Measurements from ENCODE around the gene LYST. TPM values are rescaled to one million over a fixed set of nuclear protein-coding genes. Genes with fewer than 3 reads are reported as not detected.

The LYST gene
- total RNA-seq, 2 experiments from 2014 or later, result 77.4 to 87.3 TPM

DNA sequence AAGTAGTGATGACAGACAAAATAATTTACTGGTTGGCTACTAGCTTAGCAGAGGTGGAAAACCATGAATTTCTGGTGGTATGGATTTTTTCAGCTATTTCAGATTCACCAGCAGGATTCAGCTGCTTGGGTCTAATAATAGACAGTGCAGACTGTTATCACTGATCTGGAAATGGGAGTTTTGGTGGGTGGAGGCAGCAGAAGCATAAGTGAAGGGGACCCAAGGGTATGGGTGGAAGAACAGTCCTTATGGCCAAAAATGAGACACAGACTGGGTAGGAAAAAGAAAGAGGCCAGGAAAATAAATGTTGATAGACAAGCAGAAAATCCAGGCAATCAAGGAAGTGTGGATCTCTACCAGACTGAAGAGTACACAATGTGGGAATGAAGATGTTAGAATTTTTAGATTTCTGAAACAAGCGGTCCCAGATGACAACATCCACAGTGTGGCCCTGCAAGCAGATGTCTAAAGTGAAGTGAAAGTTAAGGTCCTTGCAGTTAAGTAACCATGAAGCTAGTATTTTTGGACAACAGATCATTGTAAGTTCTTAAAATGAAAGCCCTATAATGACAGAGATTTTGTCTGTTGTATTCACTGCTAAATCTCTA, 24.7 kb downstream of the LYST start:
- CTCF ChIA-PET, result interaction anchor here (0.6 to 8.5 kb wide), 14 partner anchors 9 to 389 kb away, joined by 3 to 76 read pairs (median 6); partner anchors contain the start of gene LYST
- Mint-ChIP-seq H3K27ac (peak overlapping the region; percentile 3), H3K9me3 (peaks cover 4% of the 10 kb centered on the region), H3K27me3 (no peaks in the 10 kb centered on the region), H3K4me1 (ENCODE audit: low read depth) (peaks cover 63% of the 10 kb centered on the region), H3K36me3 (ENCODE audit: low read depth) (peaks cover 31% of the 10 kb centered on the region), H3K4me3 (no peak overlapping the region)
- DNase-seq (no peak), ATAC-seq (no peak)
- intact Hi-C loops (cut with micrococcal nuclease), result no loop called here
- TF ChIP-seq, protein P1, sequence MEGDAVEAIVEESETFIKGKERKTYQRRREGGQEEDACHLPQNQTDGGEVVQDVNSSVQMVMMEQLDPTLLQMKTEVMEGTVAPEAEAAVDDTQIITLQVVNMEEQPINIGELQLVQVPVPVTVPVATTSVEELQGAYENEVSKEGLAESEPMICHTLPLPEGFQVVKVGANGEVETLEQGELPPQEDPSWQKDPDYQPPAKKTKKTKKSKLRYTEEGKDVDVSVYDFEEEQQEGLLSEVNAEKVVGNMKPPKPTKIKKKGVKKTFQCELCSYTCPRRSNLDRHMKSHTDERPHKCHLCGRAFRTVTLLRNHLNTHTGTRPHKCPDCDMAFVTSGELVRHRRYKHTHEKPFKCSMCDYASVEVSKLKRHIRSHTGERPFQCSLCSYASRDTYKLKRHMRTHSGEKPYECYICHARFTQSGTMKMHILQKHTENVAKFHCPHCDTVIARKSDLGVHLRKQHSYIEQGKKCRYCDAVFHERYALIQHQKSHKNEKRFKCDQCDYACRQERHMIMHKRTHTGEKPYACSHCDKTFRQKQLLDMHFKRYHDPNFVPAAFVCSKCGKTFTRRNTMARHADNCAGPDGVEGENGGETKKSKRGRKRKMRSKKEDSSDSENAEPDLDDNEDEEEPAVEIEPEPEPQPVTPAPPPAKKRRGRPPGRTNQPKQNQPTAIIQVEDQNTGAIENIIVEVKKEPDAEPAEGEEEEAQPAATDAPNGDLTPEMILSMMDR (IDR thresholded peaks at IDR 0.05), result no peak
- POLR2A ChIA-PET, result interaction anchor here (1.3 kb wide), 2 partner anchors 130 to 133 kb away, joined by 4 to 5 read pairs; no protein-coding TSS in a partner anchor

DNA sequence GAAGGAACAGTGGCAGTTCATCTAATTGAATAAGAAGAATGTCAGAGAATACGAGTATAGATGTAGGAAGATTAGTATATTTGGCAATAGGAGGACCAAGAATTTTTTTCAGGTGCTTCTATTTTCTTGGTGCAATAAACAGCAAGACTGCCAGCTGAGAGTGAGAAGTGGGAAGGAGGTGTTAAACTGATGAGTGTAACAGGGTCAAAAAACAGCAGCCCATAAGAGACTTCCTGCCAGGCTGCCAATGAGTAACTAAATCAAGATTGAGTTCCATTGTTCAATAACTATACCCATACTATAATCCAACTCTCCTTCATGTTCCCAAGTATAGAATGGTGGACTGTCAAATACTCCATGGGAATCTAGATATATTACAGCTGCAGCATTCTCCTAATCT, 28.7 kb downstream of the LYST start:
- ChIA-PET CTCF (interaction anchor here (0.9 to 9.8 kb wide), 3 partner anchors 6 to 134 kb away, joined by 3 to 65 read pairs (median 14); no protein-coding TSS in a partner anchor), POLR2A (interaction anchor here (0.8 to 1.2 kb wide), 3 partner anchors 19 to 128 kb away, joined by 3 read pairs; no protein-coding TSS in a partner anchor)
- H3K4me1 Mint-ChIP-seq (ENCODE audit: low read depth), result peaks cover 38% of the 10 kb centered on the region
- no peaks in the 10 kb centered on the region for H3K9me3 Mint-ChIP-seq
- H3K4me3 Mint-ChIP-seq, result no peak overlapping the region
- intact Hi-C loops (cut with micrococcal nuclease), result no loop called here
- no peaks in the 10 kb centered on the region for H3K27me3 Mint-ChIP-seq
- peaks cover 17% of the 10 kb centered on the region for H3K36me3 Mint-ChIP-seq (ENCODE audit: low read depth)
- DNase-seq (peak; percentile 45), ATAC-seq (peak; percentile 82)
- TF ChIP-seq, protein P1 (IDR thresholded peaks at IDR 0.05), result no peak
- no peak overlapping the region for H3K27ac Mint-ChIP-seq

DNA sequence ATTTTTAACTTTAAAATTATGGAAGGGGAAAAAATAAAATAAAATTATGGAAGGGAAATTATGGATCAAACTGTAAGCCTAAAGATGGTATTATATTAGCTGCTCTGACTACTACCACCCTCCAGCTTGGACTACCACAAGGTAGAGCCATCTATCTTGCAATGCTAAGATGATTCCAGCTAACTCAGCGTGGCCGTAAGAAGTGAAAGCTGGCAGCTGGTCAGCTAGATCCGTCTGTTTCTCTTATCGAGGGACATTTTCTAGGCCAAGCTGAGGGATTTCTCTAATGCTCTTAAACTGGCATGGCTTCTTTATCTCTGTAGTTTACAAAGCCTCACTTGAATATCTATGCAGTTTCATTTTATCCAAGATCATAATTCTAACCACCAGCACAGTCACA, 31.5 kb downstream of the LYST start:
- CTCF ChIA-PET, result interaction anchor here (0.8 to 9.8 kb wide), 6 partner anchors 8 to 137 kb away, joined by 3 to 65 read pairs (median 4); no protein-coding TSS in a partner anchor
- H3K4me3 Mint-ChIP-seq, result no peak overlapping the region
- TF ChIP-seq, protein P1 (IDR thresholded peaks at IDR 0.05), result no peak

DNA sequence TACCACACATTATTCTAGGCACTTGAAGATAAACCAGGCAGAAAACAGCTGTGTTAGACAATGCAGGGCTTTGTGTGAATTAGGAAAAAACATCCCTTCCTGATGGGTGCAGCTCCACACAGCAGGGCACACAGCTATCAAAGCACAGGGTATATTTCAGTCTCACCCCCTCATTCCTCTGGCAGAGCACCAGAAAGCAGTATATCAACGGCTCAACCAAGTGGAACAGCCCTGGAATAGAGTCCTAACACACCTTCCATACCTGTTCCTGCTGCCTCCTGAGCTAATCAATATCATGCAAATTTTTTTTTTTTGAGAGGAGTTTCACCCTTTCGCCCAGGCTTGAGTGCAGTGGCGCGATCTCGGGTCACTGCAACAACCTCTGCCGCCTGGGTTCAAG, 32.1 kb downstream of the LYST start:
- ATAC-seq (no peak), DNase-seq (no peak)
- ChIA-PET CTCF (interaction anchor here (0.8 to 9.8 kb wide), 3 partner anchors 9 to 137 kb away, joined by 3 to 65 read pairs (median 20); no protein-coding TSS in a partner anchor), POLR2A (no interaction called here)
- H3K27me3 Mint-ChIP-seq, result no peaks in the 10 kb centered on the region
- H3K36me3 Mint-ChIP-seq (ENCODE audit: low read depth), result peaks cover 10% of the 10 kb centered on the region
- H3K4me1 Mint-ChIP-seq (ENCODE audit: low read depth), result peaks cover 21% of the 10 kb centered on the region
- TF ChIP-seq, protein P1 (IDR thresholded peaks at IDR 0.05), result no peak
- H3K27ac Mint-ChIP-seq, result no peak overlapping the region
- H3K4me3 Mint-ChIP-seq, result no peak overlapping the region
- no peaks in the 10 kb centered on the region for H3K9me3 Mint-ChIP-seq
- intact Hi-C loops (cut with micrococcal nuclease), result no loop called here

More for the DNA sequence above, 31.5 kb downstream of the LYST start:
- no peak for DNase-seq
- peaks cover 15% of the 10 kb centered on the region for H3K36me3 Mint-ChIP-seq (ENCODE audit: low read depth)
- intact Hi-C loops (cut with micrococcal nuclease), result no loop called here
- peaks cover 27% of the 10 kb centered on the region for H3K4me1 Mint-ChIP-seq (ENCODE audit: low read depth)
- no peak overlapping the region for H3K27ac Mint-ChIP-seq
- H3K9me3 Mint-ChIP-seq, result no peaks in the 10 kb centered on the region
- no peaks in the 10 kb centered on the region for H3K27me3 Mint-ChIP-seq
- ATAC-seq, result no peak
- POLR2A ChIA-PET, result no interaction called here

DNA sequence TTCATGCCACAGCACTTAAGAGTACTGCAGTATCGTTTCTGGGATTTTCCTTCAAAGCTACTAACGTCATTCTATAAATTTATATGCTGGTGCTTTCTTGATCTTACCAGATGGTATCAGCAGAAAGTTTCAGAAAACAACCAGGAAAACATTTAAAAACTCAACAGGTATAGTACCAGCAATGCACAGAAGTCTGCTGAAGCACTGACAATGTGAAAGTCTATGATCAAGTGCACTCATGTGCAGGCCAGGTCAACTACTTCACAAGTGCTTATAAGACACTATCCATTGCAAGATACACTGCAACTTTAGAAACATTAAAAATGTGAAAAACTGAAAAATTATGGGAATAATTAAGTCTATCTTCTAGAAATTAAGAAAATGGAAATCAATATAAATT, 34.7 kb downstream of the LYST start:
- H3K36me3 Mint-ChIP-seq (ENCODE audit: low read depth), result peaks cover 12% of the 10 kb centered on the region
- POLR2A ChIA-PET, result no interaction called here
- DNase-seq (no peak), ATAC-seq (no peak)
- intact Hi-C loops (cut with micrococcal nuclease), result no loop called here
- H3K9me3 Mint-ChIP-seq, result no peaks in the 10 kb centered on the region
- no peak overlapping the region for H3K4me3 Mint-ChIP-seq
- TF ChIP-seq, protein P1 (IDR thresholded peaks at IDR 0.05), result no peak
- H3K27ac Mint-ChIP-seq, result no peak overlapping the region
- no peaks in the 10 kb centered on the region for H3K27me3 Mint-ChIP-seq
- H3K4me1 Mint-ChIP-seq (ENCODE audit: low read depth), result peaks cover 19% of the 10 kb centered on the region
- CTCF ChIA-PET, result interaction anchor here (2.7 to 9.8 kb wide), 2 partner anchors 12 to 140 kb away, joined by 12 to 65 read pairs; no protein-coding TSS in a partner anchor
